Common myeloid progenitor, CD34-positive (primary cell): ENCODE data around the gene GET4.

ENCODE experiments used
- CTCF ChIA-PET: fragments of 350-600 bp; sonication (Branson Sonifier 250); formaldehyde crosslinking; loops from one replicate; lab custom pipeline; 2021; ENCODE audit warnings: antibody characterized with exemption; lab: Charles Lee
- POLR2A ChIA-PET: fragments of 350-600 bp; sonication (Branson Sonifier 250); formaldehyde crosslinking; loops from one replicate; lab custom pipeline; 2021; ENCODE audit warnings: antibody characterized with exemption; lab: Charles Lee
- DNase-seq, 3 donors: peaks; one replicate each; pipeline versions ENCODE4 v3.0.0 to v3.0.0-alpha.2; 2013
- H3K27ac ChIP-seq, 2 experiments: 1 replicate in 1 of 2; 2 replicates in 1 of 2; pipeline ENCODE4 v1.7.0; 2013; ENCODE audit warnings: inconsistent platforms in 2 of 2, low read length in 2 of 2, mild to moderate bottlenecking in 2 of 2, low read depth in 1 of 2, moderate library complexity in 1 of 2; ENCODE audit not compliant: severe bottlenecking in 2 of 2, insufficient read depth in 1 of 2, poor library complexity in 1 of 2
- H3K27me3 ChIP-seq, 5 experiments: replicated peaks in 2 of 5; 1 replicate in 3 of 5; 2 replicates in 2 of 5; pipeline versions ENCODE4 v1.6.1 to v1.7.0; 2013; ENCODE audit warnings: low read length in 4 of 5, mild to moderate bottlenecking in 2 of 5, moderate library complexity in 2 of 5, inconsistent platforms in 1 of 5; ENCODE audit not compliant: insufficient read depth in 5 of 5, control insufficient read depth in 4 of 5
- H3K36me3 ChIP-seq, 4 experiments: 1 replicate in 2 of 4; 2 replicates in 2 of 4; pipeline versions ENCODE4 v1.6.1 to v1.7.0; 2013; ENCODE audit warnings: low read length in 3 of 4, control low read depth in 1 of 4, mild to moderate bottlenecking in 1 of 4; ENCODE audit not compliant: control insufficient read depth in 4 of 4, insufficient read depth in 4 of 4
- H3K4me1 ChIP-seq, 4 experiments: 1 replicate in 3 of 4; 2 replicates in 1 of 4; pipeline versions ENCODE4 v1.6.1 to v1.7.1; 2013; ENCODE audit warnings: low read length in 3 of 4, mild to moderate bottlenecking in 3 of 4, control low read depth in 1 of 4, inconsistent platforms in 1 of 4, moderate library complexity in 1 of 4; ENCODE audit not compliant: control insufficient read depth in 4 of 4, insufficient read depth in 4 of 4; ENCODE audit errors: control extremely low read depth in 1 of 4
- H3K4me3 ChIP-seq, 7 experiments: 1 replicate in 4 of 7; 2 replicates in 3 of 7; pipeline versions ENCODE4 v1.5.1 to v1.7.0; 2013; ENCODE audit warnings: mild to moderate bottlenecking in 7 of 7, low read length in 6 of 7, moderate library complexity in 6 of 7, inconsistent platforms in 2 of 7, low read depth in 2 of 7, control low read depth in 1 of 7; ENCODE audit not compliant: insufficient read depth in 4 of 7, control insufficient read depth in 1 of 7; ENCODE audit errors: extremely low read depth in 1 of 7
- H3K9me3 ChIP-seq, 5 experiments: 1 replicate in 4 of 5; 2 replicates in 1 of 5; pipeline versions ENCODE4 v1.6.1 to v1.7.1; 2013; ENCODE audit warnings: low read length in 4 of 5, mild to moderate bottlenecking in 2 of 5, inconsistent platforms in 1 of 5, low read depth in 1 of 5, moderate library complexity in 1 of 5; ENCODE audit not compliant: control insufficient read depth in 4 of 5, insufficient read depth in 2 of 5; ENCODE audit errors: control extremely low read depth in 1 of 5
- WGBS: methylation state at CpG from one replicate; pipeline ENCODE4 v1.1.5; 2013; ENCODE audit not compliant: insufficient coverage; 5-methylcytosine and 5-hydroxymethylcytosine counted together

The GET4 gene

GRCh38 chr7:860149-860548 lies 16.2 kb upstream of the GET4 start:
- no peaks in the 10 kb centered on the region for H3K4me1 ChIP-seq
- H3K4me3 ChIP-seq: no peak overlapping the region
- DNase-seq: no peak
- ChIA-PET POLR2A (no interaction called here), CTCF (interaction anchor here (1.1 to 2.0 kb wide), 3 partner anchors 11 to 15 kb away, joined by 4 to 5 read pairs (median 4); partner anchors contain the start of gene GET4)
- peaks cover 11 to 70% (median 41%) of the 10 kb centered on the region in 4 experiments for H3K36me3 ChIP-seq
- H3K27ac ChIP-seq: no peak overlapping the region
- H3K9me3 ChIP-seq: no peaks in the 10 kb centered on the region
- 96% methylated on average over 21 of the region's 21 CpGs for WGBS
- no peaks in the 10 kb centered on the region for H3K27me3 ChIP-seq

- Histone ChIP-seq H3K4me3 (no peak overlapping the region), H3K36me3 (peaks cover 11 to 71% (median 39%) of the 10 kb centered on the region in 4 experiments)
- WGBS: 100% methylated on average over 8 of the region's 9 CpGs
These were observed 15.1 kb upstream of the GET4 start for GRCh38 chr7:861222-861621.

GRCh38 chr7:862157-862556 lies 14.2 kb upstream of the GET4 start:
- H3K4me1 ChIP-seq: no peaks in the 10 kb centered on the region
- no peaks in the 10 kb centered on the region for H3K27me3 ChIP-seq
- H3K4me3 ChIP-seq: no peak overlapping the region
- H3K9me3 ChIP-seq: no peaks in the 10 kb centered on the region
- no peak overlapping the region for H3K27ac ChIP-seq
- POLR2A ChIA-PET: no interaction called here
- peaks cover 11 to 67% (median 40%) of the 10 kb centered on the region in 4 experiments for H3K36me3 ChIP-seq
- DNase-seq: no peak
- CTCF ChIA-PET: no interaction called here
- 100% methylated on average over 5 of the region's 6 CpGs for WGBS

More at GRCh38 chr7:861222-861621, 15.1 kb upstream of the GET4 start:
- Histone ChIP-seq H3K9me3 (no peaks in the 10 kb centered on the region), H3K4me1 (no peaks in the 10 kb centered on the region), H3K27ac (no peak overlapping the region), H3K27me3 (no peaks in the 10 kb centered on the region)
- POLR2A ChIA-PET: no interaction called here
- CTCF ChIA-PET: interaction anchor here (2.0 kb wide), 1 partner anchor 10 kb away, joined by 4 read pairs; no protein-coding TSS in a partner anchor
- no peak for DNase-seq

GRCh38 chr7:863106-863505 lies 13.2 kb upstream of the GET4 start:
- Histone ChIP-seq H3K4me1 (no peaks in the 10 kb centered on the region), H3K27ac (no peak overlapping the region), H3K4me3 (no peak overlapping the region), H3K9me3 (no peaks in the 10 kb centered on the region), H3K36me3 (peaks cover 11 to 70% (median 46%) of the 10 kb centered on the region in 4 experiments), H3K27me3 (no peaks in the 10 kb centered on the region)
- no peak for DNase-seq
- ChIA-PET CTCF (interaction anchor here (0.8 to 1.2 kb wide), 2 partner anchors 10 to 71 kb away, joined by 3 read pairs; no protein-coding TSS in a partner anchor), POLR2A (no interaction called here)
- WGBS: 95% methylated on average over 7 of the region's 16 CpGs

- 98% methylated on average over 25 of the region's 25 CpGs for WGBS
These were observed 10.4 kb upstream of the GET4 start for GRCh38 chr7:865921-866320.

GRCh38 chr7:867001-867405 lies 9.4 kb upstream of the GET4 start:
- no peak overlapping the region for H3K4me3 ChIP-seq
- ChIA-PET CTCF (interaction anchor here (1.0 to 1.2 kb wide), 2 partner anchors 79 to 81 kb away, joined by 3 read pairs; no protein-coding TSS in a partner anchor), POLR2A (no interaction called here)
- no peak for DNase-seq
- H3K9me3 ChIP-seq: no peaks in the 10 kb centered on the region
- H3K27me3 ChIP-seq: no peaks in the 10 kb centered on the region
- WGBS: 98% methylated on average over 18 of the region's 18 CpGs
- no peaks in the 10 kb centered on the region for H3K4me1 ChIP-seq
- no peak overlapping the region for H3K27ac ChIP-seq
- peaks cover 5 to 51% (median 31%) of the 10 kb centered on the region in 4 experiments for H3K36me3 ChIP-seq

More at GRCh38 chr7:865921-866320, 10.4 kb upstream of the GET4 start:
- no peak for DNase-seq
- Histone ChIP-seq H3K4me3 (no peak overlapping the region), H3K27me3 (no peaks in the 10 kb centered on the region), H3K27ac (no peak overlapping the region), H3K9me3 (no peaks in the 10 kb centered on the region), H3K36me3 (peaks cover 8 to 59% (median 36%) of the 10 kb centered on the region in 4 experiments), H3K4me1 (no peaks in the 10 kb centered on the region)
- POLR2A ChIA-PET: interaction anchor here (0.6 kb wide), 1 partner anchor 9 kb away, joined by 3 read pairs; no protein-coding TSS in a partner anchor
- CTCF ChIA-PET: no interaction called here

- ChIA-PET CTCF (interaction anchor here (1.0 to 1.2 kb wide), 2 partner anchors 79 to 82 kb away, joined by 3 read pairs; no protein-coding TSS in a partner anchor), POLR2A (no interaction called here)
- DNase-seq: no peak
- H3K4me3 ChIP-seq: no peak overlapping the region
- H3K9me3 ChIP-seq: no peaks in the 10 kb centered on the region
- H3K27me3 ChIP-seq: no peaks in the 10 kb centered on the region
- H3K27ac ChIP-seq: no peak overlapping the region
- no peaks in the 10 kb centered on the region for H3K4me1 ChIP-seq
- H3K36me3 ChIP-seq: peaks cover 5 to 49% (median 31%) of the 10 kb centered on the region in 4 experiments
- 97% methylated on average over 21 of the region's 22 CpGs for WGBS
These were observed 8.8 kb upstream of the GET4 start for GRCh38 chr7:867406-868188.
